SK-N-MC (cell line): Measurements from ENCODE around the gene ITSN2.

Experiments
- DNase-seq: peaks from one replicate; pipeline ENCODE4 v3.0.0-alpha.2; 2011; ENCODE audit warnings: low read depth, low spot score
- H3K27ac ChIP-seq: fragments of 200-600 bp; sonication (generic); 2 replicates; pipeline ENCODE4 v1.5.1; 2016; ENCODE audit warnings: mixed run types
- H3K36me3 ChIP-seq: fragments of 200-600 bp; sonication (generic); 2 replicates; pipeline ENCODE4 v1.6.1; 2017; ENCODE audit warnings: antibody characterized with exemption, low read length, mixed read lengths; ENCODE audit not compliant: insufficient read depth
- H3K4me3 ChIP-seq: fragments of 200-600 bp; sonication (generic); 2 replicates; pipeline ENCODE4 v1.5.1; 2016
- H3K9ac ChIP-seq: fragments of 200-600 bp; sonication (generic); 2 replicates; pipeline ENCODE4 v1.8.0; 2017; ENCODE audit warnings: mixed run types, mixed read lengths; ENCODE audit not compliant: insufficient read length
- H3K9me3 ChIP-seq: fragments of 200-600 bp; sonication (generic); 2 replicates; pipeline ENCODE4 v1.6.1; 2017; ENCODE audit warnings: low read depth, mild to moderate bottlenecking, antibody characterized with exemption, low read length, moderate library complexity, mixed read lengths
- EZH2 ChIP-seq: fragments of 200-600 bp; sonication (generic); IDR thresholded peaks from one replicate; pipeline ENCODE4 v1.6.1; 2017; ENCODE audit warnings: antibody characterized with exemption
- FOXP2 ChIP-seq: optimal IDR thresholded peaks from 2 replicates; pipeline ENCODE3; 2011; ENCODE audit warnings: mild to moderate bottlenecking, moderate library complexity; ENCODE audit not compliant: insufficient read depth; ENCODE audit errors: extremely low read length, control extremely low read depth
- POLR2AphosphoS5 ChIP-seq: IDR thresholded peaks from 2 replicates; pipeline ENCODE4 v1.6.1; 2012; ENCODE audit warnings: mild to moderate bottlenecking, low read depth, low read length, borderline replicate concordance

Gene ITSN2

GRCh38 chr2:24354395-24354794 is 5.9 kb downstream of the ITSN2 start:
- Histone ChIP-seq H3K9me3 (no peaks in the 10 kb centered on the region), H3K9ac (no peak overlapping the region), H3K27ac (no peak overlapping the region), H3K36me3 (no peaks in the 10 kb centered on the region), H3K4me3 (no peak overlapping the region)
- DNase-seq: no peak
- TF ChIP-seq EZH2 (no peak), POLR2AphosphoS5 (no peak), FOXP2 (no peak)

- no peaks in the 10 kb centered on the region for H3K36me3 ChIP-seq
- H3K27ac ChIP-seq: no peak overlapping the region
- no peak overlapping the region for H3K4me3 ChIP-seq
- DNase-seq: no peak
- TF ChIP-seq EZH2 (no peak), FOXP2 (no peak), POLR2AphosphoS5 (no peak)
- H3K9ac ChIP-seq: no peak overlapping the region
- no peaks in the 10 kb centered on the region for H3K9me3 ChIP-seq
Measured at GRCh38 chr2:24353973-24354372, 6.4 kb downstream of the ITSN2 start.

GRCh38 chr2:24353364-24353763 is 7.0 kb downstream of the ITSN2 start:
- Histone ChIP-seq H3K27ac (no peak overlapping the region), H3K36me3 (no peaks in the 10 kb centered on the region), H3K9ac (no peak overlapping the region), H3K4me3 (no peak overlapping the region), H3K9me3 (no peaks in the 10 kb centered on the region)
- no peak for DNase-seq
- TF ChIP-seq EZH2 (no peak), POLR2AphosphoS5 (no peak), FOXP2 (no peak)

GRCh38 chr2:24352664-24353063 is 7.7 kb downstream of the ITSN2 start:
- TF ChIP-seq EZH2 (no peak), POLR2AphosphoS5 (no peak), FOXP2 (no peak)
- no peak overlapping the region for H3K27ac ChIP-seq
- H3K9me3 ChIP-seq: no peaks in the 10 kb centered on the region
- no peak overlapping the region for H3K9ac ChIP-seq
- no peak overlapping the region for H3K4me3 ChIP-seq
- no peak for DNase-seq
- no peaks in the 10 kb centered on the region for H3K36me3 ChIP-seq

- H3K36me3 ChIP-seq: no peaks in the 10 kb centered on the region
- TF ChIP-seq POLR2AphosphoS5: no peak
- TF ChIP-seq FOXP2: no peak
- TF ChIP-seq EZH2: no peak
- H3K9ac ChIP-seq: no peak overlapping the region
- no peak overlapping the region for H3K27ac ChIP-seq
- no peaks in the 10 kb centered on the region for H3K9me3 ChIP-seq
- DNase-seq: no peak
- no peak overlapping the region for H3K4me3 ChIP-seq
Measured at GRCh38 chr2:24351981-24352380, 8.4 kb downstream of the ITSN2 start.

GRCh38 chr2:24351627-24351938 is 8.8 kb downstream of the ITSN2 start:
- TF ChIP-seq POLR2AphosphoS5 (no peak), FOXP2 (no peak), EZH2 (no peak)
- Histone ChIP-seq H3K4me3 (no peak overlapping the region), H3K36me3 (no peaks in the 10 kb centered on the region), H3K9me3 (no peaks in the 10 kb centered on the region), H3K9ac (no peak overlapping the region), H3K27ac (no peak overlapping the region)
- DNase-seq: no peak

- no peaks in the 10 kb centered on the region for H3K9me3 ChIP-seq
- no peak overlapping the region for H3K9ac ChIP-seq
- no peaks in the 10 kb centered on the region for H3K36me3 ChIP-seq
- H3K27ac ChIP-seq: no peak overlapping the region
- DNase-seq: no peak
- TF ChIP-seq EZH2: no peak
- no peak for TF ChIP-seq POLR2AphosphoS5
- TF ChIP-seq FOXP2: no peak
- H3K4me3 ChIP-seq: no peak overlapping the region
Measured at GRCh38 chr2:24350826-24351626, 9.3 kb downstream of the ITSN2 start.

GRCh38 chr2:24349097-24349496 is 11.2 kb downstream of the ITSN2 start:
- no peak for DNase-seq
- no peak for TF ChIP-seq EZH2
- TF ChIP-seq POLR2AphosphoS5: no peak
- TF ChIP-seq FOXP2: no peak
- Histone ChIP-seq H3K9ac (no peak overlapping the region), H3K4me3 (no peak overlapping the region), H3K36me3 (no peaks in the 10 kb centered on the region), H3K9me3 (no peaks in the 10 kb centered on the region), H3K27ac (no peak overlapping the region)

- no peak for DNase-seq
- Histone ChIP-seq H3K9me3 (no peaks in the 10 kb centered on the region), H3K36me3 (no peaks in the 10 kb centered on the region), H3K9ac (no peak overlapping the region), H3K27ac (no peak overlapping the region), H3K4me3 (no peak overlapping the region)
- no peak for TF ChIP-seq POLR2AphosphoS5
- TF ChIP-seq FOXP2: no peak
- TF ChIP-seq EZH2: no peak
Measured at GRCh38 chr2:24345937-24346336, 14.4 kb downstream of the ITSN2 start.
